ENCODE results near the gene PTBP3. TPM values are rescaled to one million over a fixed set of nuclear protein-coding genes. Genes with fewer than 3 reads are reported as not detected.
A peak's percentile ranks its signal among the peaks of the same experiment; 100 is the strongest.

PTBP3 gene
- total and polyA plus RNA-seq, 2 of the 13 experiments (the other 11 are each of a cell fraction or from before 2014, with no cell fraction given) = 52.8 to 61.1 TPM

DNA sequence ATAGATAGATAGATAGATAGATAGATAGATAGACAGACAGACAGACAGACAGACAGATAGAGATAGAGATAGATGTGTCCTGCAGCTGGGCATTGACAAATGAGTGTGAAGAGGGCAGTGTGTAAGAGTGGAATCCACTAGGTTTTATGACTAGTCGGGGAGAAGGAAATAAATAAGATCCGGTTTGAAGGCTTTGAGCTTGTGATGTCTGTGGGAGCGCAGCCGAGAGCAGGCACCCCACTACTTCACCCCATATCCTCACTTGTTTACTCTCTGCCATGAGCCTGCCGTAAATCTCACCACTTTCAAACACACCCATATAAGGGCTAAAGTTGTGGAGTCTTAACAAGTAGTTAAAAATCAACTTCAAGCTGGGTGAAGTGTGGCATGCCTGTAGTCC is 156.9 kb downstream of the PTBP3 start:
- Histone ChIP-seq H3K9ac (ENCODE audit: insufficient read depth, low read depth, low read length) (0 out of 2 replicates have a peak overlapping the region, but pooled peaks have one; percentile 27), H3K4me1 (ENCODE audit: insufficient read depth, low read length) (peaks cover 89% of the 10 kb centered on the region), H3K79me2 (ENCODE audit: insufficient read depth, low read length) (peaks cover 27% of the 10 kb centered on the region), H3K36me3 (replicated peaks in 1 of 2; ENCODE audit: control insufficient read depth in 1 of 2, insufficient read depth in 2 of 2, low read length in 2 of 2) (0 out of 5 replicates have a peak, but pooled peaks cover 0 to 6% of the 10 kb centered on the region in 2 experiments), H3K4me3 (replicated peaks in 1 of 3; ENCODE audit: insufficient read depth in 1 of 3, low read depth in 2 of 3, low read length in 3 of 3) (peak overlapping the region in 2 of 3 experiments; percentile 62 to 91; a peak in 4 of 6 replicates), H2AFZ (ENCODE audit: low read length) (peak overlapping the region; percentile 12), H3K27ac (ENCODE audit: extremely low read length, insufficient read depth, low read length) (peak overlapping the region; percentile 72), H4K20me1 (ENCODE audit: insufficient read depth, low read length) (no peaks in the 10 kb centered on the region), H3K4me2 (ENCODE audit: low read depth, low read length) (peak overlapping the region; percentile 85), H3K9me3 (ENCODE audit: low read length) (no peaks in the 10 kb centered on the region), H3K27me3 (ENCODE audit: control insufficient read depth in 1 of 2, insufficient read depth in 2 of 2, low read length in 2 of 2) (no peaks in the 10 kb centered on the region; a peak in 1 of 5 replicates)
- in situ Hi-C loops (cut with HindIII; ENCODE audit: extremely low pct_ligation_motif_present, low pct_unique_long_range_greater_than_20kb) (no loop called here), intact Hi-C loops (cut with micrococcal nuclease; ENCODE audit: unreplicated experiment) (loop anchor here (5.0 kb wide), 3 partner anchors 56 to 156 kb away; partner anchors contain the start of gene PTBP3)
- ChIA-PET CTCF (ENCODE audit: low intra/inter-chr PET ratio, low total read pairs) (no interaction called here), POLR2A (interaction anchor here (0.7 to 3.0 kb wide), 7 partner anchors 11 to 203 kb away, joined by 3 to 13 read pairs (median 3); partner anchors contain the start of genes HSDL2 and PTBP3)
- no TSS peak for BruUV-seq (replicated peaks)
- DNase-seq (ENCODE audit: low spot score) (peak; percentile 42), ATAC-seq (peak; percentile 26), FAIRE-seq (peak; percentile 59)
- WGBS (ENCODE audit: low lambda C conversion rate) = 33% methylated on average over 5 of the region's 5 CpGs
- TF ChIP-seq SRF (IDR thresholded peaks at IDR 0.05; ENCODE audit: low read depth, low read length) (peak; percentile 90), FOXA3 (CRISPR knock-in tag; IDR thresholded peaks at IDR 0.05) (peak; percentile 34; the same call in 1 of the 2 replicates), SATB2 (CRISPR knock-in tag; IDR thresholded peaks at IDR 0.05) (no peak), DNMT1 (CRISPR knock-in tag; IDR thresholded peaks at IDR 0.05) (no peak), DRAP1 (CRISPR knock-in tag; IDR thresholded peaks at IDR 0.05) (0 out of 2 replicates have a peak, but pooled peaks have one; percentile 21), ARID2 (CRISPR knock-in tag; IDR thresholded peaks at IDR 0.05; ENCODE audit: borderline replicate concordance) (peak; percentile 27; the same call in 1 of the 2 replicates), MEIS2 (CRISPR knock-in tag; IDR thresholded peaks at IDR 0.05) (0 out of 2 replicates have a peak, but pooled peaks have one; percentile 2), FOXA1 (IDR thresholded peaks at IDR 0.05) (no peak), FOXA1 (CRISPR knock-in tag; IDR thresholded peaks at IDR 0.05) (0 out of 2 replicates have a peak, but pooled peaks have one; percentile 29), ZFP91 (CRISPR knock-in tag; IDR thresholded peaks at IDR 0.05; ENCODE audit: borderline replicate concordance) (no peak), ETV6 (CRISPR knock-in tag; conservative IDR thresholded peaks at IDR 0.05) (no peak), ZNF143 (CRISPR knock-in tag; IDR thresholded peaks at IDR 0.05) (no peak), MIXL1 (CRISPR knock-in tag; IDR thresholded peaks at IDR 0.05) (0 out of 2 replicates have a peak, but pooled peaks have one; percentile 35), ZGPAT (CRISPR knock-in tag; IDR thresholded peaks at IDR 0.05) (0 out of 2 replicates have a peak, but pooled peaks have one; percentile 26), SAP130 (CRISPR knock-in tag; IDR thresholded peaks at IDR 0.05; ENCODE audit: low read depth) (peak; percentile 46; the same call in 1 of the 2 replicates), ZNF674 (CRISPR knock-in tag; IDR thresholded peaks at IDR 0.05; ENCODE audit: low read depth) (no peak)
- TF ChIP-seq, protein P1, sequence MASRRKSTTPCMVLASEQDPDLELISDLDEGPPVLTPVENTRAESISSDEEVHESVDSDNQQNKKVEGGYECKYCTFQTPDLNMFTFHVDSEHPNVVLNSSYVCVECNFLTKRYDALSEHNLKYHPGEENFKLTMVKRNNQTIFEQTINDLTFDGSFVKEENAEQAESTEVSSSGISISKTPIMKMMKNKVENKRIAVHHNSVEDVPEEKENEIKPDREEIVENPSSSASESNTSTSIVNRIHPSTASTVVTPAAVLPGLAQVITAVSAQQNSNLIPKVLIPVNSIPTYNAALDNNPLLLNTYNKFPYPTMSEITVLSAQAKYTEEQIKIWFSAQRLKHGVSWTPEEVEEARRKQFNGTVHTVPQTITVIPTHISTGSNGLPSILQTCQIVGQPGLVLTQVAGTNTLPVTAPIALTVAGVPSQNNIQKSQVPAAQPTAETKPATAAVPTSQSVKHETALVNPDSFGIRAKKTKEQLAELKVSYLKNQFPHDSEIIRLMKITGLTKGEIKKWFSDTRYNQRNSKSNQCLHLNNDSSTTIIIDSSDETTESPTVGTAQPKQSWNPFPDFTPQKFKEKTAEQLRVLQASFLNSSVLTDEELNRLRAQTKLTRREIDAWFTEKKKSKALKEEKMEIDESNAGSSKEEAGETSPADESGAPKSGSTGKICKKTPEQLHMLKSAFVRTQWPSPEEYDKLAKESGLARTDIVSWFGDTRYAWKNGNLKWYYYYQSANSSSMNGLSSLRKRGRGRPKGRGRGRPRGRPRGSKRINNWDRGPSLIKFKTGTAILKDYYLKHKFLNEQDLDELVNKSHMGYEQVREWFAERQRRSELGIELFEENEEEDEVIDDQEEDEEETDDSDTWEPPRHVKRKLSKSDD (CRISPR knock-in tag; IDR thresholded peaks at IDR 0.05; ENCODE audit: low read depth) = no peak
- TF ChIP-seq, protein P2, sequence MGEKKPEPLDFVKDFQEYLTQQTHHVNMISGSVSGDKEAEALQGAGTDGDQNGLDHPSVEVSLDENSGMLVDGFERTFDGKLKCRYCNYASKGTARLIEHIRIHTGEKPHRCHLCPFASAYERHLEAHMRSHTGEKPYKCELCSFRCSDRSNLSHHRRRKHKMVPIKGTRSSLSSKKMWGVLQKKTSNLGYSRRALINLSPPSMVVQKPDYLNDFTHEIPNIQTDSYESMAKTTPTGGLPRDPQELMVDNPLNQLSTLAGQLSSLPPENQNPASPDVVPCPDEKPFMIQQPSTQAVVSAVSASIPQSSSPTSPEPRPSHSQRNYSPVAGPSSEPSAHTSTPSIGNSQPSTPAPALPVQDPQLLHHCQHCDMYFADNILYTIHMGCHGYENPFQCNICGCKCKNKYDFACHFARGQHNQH (CRISPR knock-in tag; IDR thresholded peaks at IDR 0.05) = 0 out of 2 replicates have a peak, but pooled peaks have one; percentile 19
